ENCODE data around the gene DNASE1L2.
A peak's percentile ranks its signal among the peaks of the same experiment; 100 is the strongest.
"Not testable (repeated sequence)": the region's sequence is repeated elsewhere in the genome, so short reads cannot be mapped to it uniquely, and the experiment has no call there.

DNASE1L2 gene

DNA sequence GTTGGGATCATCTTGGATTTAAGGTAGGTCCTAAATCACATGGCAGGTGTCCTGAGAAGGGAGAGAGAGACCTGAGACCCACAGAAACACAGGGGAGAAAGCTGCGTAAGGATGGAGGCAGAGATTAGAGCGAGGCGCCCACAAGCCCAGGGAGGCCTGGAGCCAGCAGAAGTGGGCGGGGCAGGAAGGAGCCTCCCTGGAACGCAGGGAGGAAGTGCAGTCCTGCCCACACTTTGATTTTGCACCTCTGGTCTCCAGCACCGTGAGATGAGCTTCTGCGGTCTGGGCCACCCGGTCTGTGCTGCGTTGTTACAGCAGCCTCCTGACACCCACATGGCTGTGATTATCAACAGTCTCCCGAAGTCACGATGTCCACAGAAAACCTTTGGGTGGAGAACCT, 6.4 kb downstream of the DNASE1L2 start:
- no peak for DNase-seq

DNA sequence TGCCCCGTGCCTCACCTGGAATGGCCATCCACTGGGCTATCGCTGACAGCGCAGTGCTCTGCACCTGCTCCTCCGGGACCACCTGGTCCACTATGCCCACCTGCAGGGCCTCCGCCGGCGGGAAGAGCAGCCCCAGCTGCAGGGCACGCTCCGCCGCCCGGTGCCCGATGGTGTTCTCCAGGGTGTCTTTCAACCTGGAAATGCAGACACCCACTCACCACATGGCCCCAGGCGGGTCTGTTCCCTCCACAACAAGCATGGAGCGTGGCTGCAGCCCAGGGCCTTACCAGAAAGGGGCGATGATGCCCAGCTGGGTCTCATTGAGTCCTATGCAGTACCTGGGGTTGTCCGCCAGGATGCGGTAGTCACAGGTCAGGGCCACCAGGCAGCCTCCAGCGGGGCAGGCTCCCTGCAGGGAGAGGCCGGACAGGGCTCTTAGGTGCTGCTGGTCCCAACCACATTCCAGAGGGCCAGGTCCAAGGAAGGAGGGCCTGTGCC, 6.8 kb downstream of the DNASE1L2 start:
- no peak for DNase-seq

DNA sequence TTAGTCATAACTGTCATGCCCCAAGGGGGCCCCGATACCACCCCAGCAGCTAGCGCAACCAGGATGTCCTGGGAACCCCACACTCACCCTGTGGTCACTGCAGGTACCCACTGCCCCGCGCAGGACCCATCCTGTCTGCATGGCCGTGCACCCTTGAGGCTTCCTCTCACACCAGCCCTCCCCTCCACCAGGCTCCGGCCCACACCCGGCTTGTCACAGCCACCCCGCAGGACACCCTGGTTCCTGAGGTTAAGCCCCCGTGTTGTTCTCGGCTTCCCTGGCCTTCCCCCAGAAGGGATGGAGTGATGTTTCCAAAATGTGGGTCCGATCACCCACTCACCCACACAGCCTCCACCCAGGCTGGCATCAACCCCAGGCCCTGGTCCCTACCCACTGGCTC, 7.5 kb downstream of the DNASE1L2 start:
- DNase-seq: no peak

DNA sequence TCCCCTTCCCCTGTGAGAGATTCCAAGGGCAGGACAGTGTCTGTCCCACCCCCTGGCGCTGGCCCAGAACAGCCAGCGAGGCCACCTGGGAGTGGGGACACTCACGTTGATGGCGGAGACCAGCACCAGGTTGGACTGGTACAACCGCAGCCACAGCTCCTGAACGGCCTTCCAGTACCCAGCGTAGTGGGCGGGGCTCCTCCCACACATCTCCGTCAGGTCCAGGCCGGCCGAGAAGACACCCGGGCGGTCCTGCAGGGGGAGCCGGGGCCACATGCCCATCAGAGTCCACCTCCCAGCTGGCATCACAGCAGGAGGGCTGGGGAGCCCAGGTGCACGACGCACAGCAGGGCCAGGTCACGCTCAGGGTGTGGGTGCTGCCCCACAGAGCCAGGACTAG, 8.1 kb downstream of the DNASE1L2 start:
- no peak for DNase-seq

DNA sequence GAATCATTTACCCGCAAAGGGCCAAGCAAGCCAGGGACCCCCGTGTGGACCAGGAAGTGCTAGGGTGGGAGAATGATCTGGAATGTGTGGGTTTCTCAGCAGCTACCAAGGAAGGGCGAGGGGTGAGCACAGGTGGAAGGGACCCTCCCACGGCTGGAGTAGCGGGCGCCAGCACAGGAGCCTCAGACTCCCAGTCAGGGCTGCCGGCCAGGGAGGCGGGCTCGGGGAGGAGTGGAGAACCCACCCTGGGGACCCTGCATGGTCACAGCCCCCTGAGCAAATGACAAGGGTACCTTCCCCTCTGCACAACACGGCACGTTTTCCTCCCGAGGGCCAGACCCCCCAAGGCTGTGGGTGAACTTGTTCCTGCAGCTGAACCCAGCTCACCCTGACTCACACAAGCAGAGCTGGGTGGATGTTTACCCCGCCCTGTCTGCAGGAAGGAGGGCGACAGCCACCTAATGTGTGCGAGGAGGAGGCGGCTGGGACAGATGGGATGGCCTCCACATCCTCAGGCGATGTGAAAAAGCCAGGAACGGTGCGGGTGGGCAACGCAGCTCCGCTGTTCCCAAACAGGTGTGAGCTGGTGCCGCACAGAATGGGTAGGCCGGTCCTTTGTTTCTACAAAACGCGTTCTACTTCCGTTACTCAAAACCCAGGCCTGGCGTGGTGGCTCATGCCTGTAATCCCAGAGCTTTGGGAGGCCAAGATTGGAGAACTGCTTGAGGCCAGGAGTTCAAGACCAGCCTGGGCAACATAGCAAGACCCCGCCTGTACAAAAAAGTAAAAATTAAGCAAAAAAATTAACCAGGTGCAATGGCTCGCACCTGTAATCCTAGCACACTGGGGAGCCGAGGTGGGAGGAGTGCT, 8.9 kb downstream of the DNASE1L2 start:
- DNase-seq: no peak

DNA sequence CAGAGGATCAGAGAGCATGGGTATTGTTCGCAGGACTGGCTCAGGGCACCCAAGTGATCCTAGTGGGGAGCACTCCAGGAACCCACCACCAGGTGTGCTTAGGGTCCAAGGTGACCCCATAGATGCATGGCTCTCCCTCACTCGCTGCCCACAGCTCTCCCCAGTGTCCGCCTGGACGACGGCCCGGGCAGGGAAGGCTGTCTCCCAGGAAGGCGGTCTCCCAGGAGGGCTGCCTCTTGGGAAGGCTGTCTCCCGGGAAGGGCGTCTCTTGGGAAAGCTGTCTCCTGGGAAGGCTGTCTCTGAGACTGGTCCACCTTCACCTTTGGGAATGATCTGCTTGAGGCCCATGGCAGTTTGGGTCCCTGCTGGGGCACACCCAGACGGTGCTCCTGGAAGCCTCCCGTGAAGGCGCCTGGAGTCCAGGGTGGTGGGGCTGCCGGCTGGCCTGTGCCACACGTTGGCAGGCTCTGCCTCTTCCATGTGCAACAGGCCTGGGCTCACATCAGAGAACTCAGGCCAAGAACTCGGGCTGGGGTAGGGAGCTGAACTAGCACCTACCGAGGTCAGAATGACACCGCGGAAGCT, 10.1 kb downstream of the DNASE1L2 start:
- DNase-seq: no peak

DNA sequence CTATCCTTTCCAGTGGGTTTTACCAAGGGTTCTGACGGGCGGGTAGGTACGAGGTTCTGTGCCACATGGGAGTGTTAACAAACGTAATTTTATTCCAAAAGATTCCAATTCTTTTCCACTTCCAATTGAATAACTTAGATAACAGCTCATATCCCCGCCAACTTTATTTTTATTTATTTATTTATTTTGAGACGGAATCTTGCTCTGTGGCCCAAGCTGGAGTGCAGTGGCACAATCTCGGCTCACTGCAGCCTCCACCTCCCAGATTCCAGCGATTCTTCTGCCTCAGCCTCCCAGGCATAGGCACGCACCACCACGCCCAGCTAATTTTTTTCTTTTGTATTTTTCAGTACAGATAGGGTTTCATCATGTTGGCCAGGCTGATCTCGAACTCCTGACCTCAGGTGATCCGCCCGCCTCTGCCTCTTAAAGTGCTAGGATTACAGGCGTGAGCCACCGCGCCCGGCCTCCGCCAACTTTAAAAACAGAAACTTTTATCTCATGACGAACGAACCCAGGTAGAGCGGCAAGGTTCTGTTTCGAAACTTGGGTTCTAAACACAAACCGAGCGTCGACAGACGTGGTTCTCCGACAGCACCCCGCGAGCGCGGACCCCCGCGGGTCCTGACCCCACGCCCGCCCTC, 14.5 kb downstream of the DNASE1L2 start:
- peak; percentile 38 for DNase-seq

DNA sequence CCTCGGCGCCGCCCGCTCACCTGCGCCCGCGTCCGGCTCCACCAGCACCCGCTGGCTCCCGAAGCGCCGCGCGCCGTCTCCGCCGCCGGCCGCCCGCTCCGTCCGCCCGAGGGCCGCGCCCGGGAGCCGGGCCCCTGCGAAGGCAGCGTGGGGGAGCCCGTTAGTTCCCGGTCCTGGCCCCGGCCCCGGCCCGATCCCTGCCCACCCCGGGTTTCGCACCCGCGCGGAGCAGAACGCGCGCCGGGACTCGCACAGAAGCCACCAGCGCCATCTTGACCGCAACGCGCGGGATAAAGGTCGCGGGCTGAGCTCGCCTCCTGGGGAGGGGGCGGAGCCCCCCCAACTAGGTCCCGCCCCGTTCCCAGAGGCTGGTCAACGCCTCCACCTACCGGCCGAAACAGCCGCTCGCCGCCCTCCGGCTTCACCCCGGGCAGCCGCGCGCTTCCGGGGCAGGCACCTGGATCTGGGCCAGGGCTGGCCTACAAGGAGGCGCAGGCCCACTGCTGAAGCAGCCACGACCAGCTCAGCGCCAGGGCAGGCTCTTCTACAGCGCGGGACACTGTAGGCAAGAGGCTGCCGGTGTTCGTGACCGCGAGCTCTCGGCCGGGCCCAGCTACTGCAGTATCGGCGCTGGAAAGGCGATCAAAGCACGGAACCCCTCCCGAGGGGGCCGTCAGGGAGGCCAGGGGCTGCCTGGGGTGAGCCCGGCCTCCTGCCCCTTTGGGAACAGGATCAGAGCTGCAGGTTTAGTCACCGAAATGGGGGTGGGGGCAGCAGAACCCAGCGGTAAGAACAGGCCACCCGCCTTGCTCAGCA, 15.3 kb downstream of the DNASE1L2 start, which contains the start of gene ECI1:
ECI1 (minus strand) TSS at position 292 of the 816 bp plus-strand sequence; CDS start at position 271, 21 bp downstream.
- DNase-seq: peak; percentile 84

DNA sequence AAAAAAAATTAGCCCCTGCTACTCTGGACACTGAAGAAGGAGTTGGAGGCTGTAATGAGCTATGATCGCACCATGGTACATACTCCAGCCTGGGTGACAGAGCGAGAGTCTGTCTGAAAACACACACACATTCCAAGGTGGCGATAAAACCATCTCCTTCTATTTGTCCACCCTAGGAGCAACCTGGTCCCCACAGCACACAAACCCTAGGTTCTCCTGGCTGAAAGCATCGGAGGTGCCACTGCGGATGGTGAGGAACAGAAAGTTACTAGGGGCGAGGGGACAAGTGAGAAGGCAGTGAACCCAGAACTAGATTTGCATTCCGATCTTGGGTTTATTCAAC, 16.5 kb downstream of the DNASE1L2 start:
- no peak for DNase-seq

DNA sequence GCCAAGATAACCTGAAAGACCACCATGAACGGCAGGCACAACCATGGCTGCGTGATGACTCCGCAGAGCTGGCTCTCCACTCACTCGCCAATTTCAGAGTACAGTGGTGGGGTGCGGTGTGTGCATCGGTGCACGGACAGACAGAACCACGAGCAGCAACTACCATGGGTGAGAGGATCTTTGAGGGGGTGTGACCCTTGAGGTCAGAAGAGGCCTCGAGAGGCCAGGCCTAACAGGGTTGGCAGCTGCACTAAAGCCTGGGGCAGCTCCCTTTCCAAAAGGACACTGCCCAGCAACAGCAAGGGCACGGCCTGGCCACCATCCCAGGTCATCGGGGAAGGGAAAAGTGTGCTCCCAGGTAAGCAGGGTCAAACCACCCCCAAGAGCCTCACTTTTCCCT, 17.0 kb downstream of the DNASE1L2 start:
- no peak for DNase-seq

DNA sequence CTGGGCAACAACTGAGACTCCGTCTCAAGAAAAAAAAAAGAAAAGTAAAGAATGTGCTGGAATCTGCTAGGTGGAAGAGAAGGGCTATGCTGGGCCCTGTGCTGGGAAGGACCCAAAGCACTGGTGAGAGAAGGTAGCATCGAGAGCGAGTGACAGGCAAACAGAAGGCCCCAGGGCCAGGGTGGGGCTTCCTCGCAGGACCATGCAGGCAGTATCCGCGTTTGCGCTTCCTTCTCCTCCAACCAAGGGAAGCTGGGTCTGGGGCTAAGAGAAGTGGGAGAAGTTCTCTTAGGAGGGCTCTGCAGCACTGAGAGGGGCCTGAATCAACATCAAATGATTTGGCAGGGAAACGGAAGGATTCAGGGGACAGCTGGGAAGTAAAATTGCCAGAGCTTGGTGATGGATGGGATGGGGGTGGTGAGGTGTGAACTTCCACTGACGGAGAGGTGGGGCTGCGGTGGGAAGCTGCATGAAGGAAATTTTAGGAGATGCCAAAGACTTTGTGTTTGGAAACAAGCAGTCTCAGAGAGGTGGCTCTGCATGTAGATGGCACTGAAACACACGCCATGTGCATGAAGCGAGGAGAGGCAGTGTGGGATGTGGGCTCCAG, 20.4 kb downstream of the DNASE1L2 start:
- DNase-seq: no peak

DNA sequence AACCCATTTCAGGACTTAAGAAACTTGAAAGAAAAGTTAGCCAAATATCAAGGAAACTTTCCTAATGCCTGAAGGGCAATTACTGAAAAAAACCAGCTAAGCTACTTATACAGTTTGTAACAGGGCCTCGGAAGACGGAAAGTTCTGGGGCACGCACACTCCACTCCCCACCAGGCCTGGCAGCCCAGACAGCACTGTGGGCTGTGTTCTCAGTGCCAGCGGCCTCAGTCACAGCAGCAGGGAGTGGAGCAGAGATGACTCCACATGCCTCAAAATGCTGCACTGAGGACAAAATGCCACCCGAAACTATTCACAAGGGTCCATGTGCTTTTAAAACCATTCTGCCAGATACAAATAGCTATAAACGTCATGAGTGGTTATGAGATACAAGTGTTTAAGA, 21.5 kb downstream of the DNASE1L2 start:
- DNase-seq: no peak

DNA sequence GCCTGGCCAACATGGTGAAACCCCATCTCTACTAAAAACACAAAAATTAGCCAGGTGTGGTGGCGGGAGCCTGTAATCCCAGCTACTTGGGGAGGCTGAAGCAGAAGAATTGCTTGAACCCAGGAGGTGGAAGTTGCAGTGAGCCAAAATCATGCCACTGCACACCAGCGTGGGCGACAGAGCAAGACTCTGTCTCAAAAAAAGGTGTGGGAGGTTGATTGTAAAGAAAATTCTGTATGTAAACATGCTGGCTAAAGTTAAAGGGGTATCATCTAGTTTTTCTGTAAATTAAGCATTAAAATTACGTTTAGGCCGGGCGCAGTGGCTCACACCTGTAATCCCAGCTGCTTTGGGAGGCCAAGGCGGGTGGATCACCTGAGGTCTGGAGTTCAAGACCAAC, 22.3 kb downstream of the DNASE1L2 start:
- DNase-seq: not testable (repeated sequence)

DNA sequence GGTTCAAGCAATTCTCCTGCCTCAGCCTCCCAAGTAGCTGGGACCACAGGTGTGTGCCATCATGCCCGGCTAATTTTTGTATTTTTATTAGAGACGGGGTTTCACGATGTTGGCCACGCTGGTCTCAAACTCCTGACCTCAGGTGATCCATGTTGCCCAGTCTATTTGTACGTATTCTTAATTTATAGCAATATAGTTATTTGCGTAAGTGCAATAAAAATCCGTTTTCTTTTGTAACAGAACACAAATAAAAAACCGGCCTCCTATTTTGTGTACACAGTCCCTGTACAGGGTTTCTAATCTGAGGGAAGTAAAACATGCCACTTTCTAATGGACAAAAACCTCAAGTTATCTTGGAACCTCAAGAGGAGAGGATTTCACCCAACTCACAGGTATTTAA, 24.0 kb downstream of the DNASE1L2 start:
- no peak for DNase-seq

DNA sequence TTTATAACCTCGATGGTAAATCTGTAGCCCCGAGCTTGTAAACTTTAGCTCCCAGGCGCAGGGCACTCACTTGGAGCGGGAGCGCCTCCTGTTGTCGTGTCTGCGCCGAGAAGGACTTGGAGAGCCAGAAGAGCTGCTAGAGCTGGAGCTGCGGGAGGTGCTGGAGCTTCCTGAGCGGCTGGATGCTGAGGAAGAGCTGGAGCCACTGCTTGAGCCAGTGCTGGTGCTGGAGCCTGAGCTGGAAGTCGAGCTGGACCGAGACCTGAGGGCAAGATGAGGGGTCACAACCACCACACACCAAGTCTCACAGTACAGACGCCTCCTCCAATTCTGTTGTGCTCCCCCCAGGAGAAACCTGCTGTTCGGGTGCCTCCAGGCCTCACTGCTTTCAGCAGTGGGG, 26.8 kb downstream of the DNASE1L2 start:
- DNase-seq: not testable (repeated sequence)

DNA sequence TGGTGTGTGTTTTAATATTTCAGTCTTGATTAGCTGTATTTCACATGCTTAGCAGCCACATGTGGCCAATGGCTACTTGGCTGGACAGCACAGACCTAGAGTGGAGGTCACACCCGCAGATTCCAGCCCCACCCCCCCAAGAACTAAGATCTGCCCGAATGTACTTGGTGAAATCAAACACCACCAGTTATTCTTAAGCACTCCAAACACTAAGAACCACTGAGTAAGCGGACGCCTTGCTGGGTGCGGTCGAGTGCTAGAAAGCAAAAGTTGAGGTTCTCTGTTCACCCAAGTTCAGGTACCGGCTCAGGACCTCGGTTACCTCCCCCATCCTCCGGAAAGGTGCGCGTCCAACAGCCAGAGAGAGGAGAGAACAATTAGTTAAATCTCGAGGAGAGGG, 30.6 kb downstream of the DNASE1L2 start:
- peak; percentile 6 for DNase-seq

DNA sequence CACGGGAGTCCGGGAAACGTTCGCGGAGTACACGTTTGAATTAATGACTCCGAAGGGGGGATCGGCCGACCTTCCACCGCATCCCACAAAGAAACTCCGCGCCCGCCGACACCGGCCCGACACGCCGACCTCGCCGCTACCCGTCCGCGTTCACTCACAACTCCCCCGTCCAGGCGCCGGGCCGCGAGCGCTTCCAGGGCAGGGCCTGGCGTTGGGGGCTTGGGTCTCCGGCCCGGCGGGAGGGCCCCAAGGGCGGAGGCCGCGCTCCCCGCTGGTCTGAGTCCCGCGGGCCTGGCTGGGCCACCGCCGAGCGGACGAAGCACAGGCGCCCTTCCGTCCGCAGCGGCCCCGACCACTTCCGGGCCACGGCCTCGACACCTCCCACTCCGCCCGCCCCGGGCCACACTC, 31.3 kb downstream of the DNASE1L2 start:
- DNase-seq: not testable (repeated sequence)

DNA sequence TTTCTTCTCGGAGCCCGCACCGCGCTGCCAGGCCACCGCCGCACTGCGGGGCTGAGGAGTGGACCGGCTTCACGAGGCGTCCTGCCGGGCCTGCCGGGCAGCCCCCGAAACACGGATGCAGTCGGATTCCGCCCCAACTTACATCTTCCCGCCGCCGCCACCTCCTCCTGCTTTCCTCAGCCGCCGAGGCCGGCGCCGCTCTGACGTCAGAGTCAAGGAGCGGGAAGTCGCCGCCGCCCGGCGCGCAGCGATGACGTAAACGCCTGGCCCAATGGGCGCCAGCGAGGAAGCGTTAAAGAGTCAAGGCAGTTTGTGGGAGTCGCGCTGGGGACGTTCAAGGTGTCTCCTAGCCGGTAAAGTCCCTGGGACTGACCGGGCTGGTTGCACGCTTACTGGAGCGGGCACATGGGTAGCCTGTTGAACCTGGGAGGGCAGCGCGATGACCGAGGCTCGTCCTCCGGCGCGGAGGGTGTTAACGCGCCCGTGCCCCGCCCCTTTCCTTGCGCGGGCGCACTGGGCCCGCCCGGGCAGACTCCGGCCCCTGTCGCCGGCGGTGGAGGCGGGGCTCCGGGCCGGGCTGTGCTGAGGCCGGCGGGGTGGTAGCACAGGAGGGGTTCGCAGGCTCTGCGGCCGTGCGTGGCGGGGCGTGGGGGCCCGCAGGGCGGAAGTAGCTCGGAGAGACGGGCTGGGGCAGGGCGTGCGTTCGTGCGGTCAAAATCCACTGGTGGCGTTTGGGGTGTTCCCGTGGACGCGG, 31.8 kb downstream of the DNASE1L2 start, which contains the start of gene RNPS1:
RNPS1 (minus strand) TSS at position 214 of the 754 bp plus-strand sequence. CDS start 3,483 bp downstream, outside the sequence.
- peak; percentile 92 for DNase-seq

DNA sequence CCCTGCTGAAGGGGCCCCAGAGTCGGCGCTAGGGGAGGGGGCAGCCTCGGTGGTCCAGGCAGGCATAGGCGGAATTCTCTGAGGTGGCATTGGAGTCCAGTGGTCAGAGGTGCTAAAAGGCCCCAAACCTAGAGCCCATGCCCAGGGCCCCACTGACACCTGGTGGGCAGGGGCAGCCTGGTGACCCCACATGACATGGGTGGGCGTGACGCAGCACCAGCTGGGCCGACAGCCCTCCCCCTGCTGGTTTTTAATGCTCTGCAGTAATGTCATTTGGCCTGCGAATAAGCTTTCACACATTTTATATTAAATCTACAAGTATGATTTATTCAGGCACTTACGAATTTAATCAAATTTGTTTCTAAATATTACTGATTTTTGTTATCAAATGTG, 33.8 kb downstream of the DNASE1L2 start:
- DNase-seq: no peak

DNA sequence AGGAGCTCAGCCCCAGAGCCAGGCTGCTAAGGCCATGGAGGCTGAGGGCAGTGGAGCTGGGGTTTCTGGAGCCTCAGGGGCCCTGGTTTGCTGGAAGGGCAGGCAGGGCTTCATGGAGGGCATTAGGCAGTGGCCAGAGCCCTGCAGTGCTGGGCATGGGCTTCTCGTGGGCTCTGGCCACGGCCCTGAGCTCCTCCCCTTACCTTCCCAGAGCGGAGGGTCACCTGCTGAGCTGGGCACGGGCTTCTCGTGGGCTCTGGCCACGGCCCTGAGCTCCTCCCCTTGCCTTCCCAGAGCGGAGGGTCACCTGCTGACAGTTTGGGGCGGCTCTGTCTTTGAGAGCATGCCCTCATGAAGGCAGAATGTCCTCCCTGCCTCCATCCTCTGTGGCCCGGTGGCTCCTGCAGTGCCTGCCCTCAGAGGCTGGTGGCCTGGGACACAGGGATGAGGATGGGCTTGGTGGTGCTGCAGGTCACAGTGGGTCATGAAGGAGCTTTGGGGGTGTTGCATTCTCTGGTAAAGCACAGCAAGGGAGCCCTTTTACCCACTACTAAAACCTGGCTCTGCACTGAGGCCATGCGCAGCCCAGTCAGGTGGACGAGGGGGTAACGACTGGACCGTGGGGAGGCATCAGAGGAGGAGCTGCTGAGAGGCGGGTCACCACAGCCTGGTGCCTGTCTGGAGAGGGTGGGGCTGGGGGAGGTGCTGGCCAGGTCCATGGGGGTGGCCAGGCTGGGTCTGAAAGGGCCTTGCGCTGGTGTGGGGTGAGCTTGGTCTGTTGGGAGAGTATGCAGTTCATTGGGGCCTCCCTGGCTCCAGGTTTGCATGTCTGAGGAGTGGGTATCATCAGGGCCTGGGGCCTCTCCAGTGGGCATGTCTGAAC, 34.6 kb downstream of the DNASE1L2 start:
- no peak for DNase-seq
